Measurements from ENCODE around the gene SMPD3. TPM values are rescaled to one million over a fixed set of nuclear protein-coding genes. Genes with fewer than 3 reads are reported as not detected.

SMPD3 gene
- total RNA-seq, 1 experiment from 2014 or later = 0.17 TPM

DNA sequence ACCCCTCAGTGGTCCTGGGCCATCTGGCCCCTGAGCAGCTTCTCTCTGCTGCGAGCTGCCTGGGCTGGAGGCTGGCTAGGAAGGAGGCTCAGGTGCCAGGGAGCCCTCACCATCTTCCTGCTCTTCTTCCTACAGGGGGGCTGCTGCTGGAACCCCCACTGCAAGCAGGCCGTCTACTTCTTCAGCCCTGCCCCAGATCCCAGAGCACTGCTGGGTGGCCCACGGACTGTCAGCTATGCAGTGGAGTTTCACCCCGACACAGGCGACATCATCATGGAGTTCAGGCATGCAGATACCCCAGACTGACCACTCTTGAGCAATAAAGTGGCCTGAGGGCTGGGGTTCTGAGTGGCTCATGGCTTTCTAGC is 91.4 kb downstream of the SMPD3 start:
- CTCF ChIA-PET = no interaction called here
- POLR2A ChIA-PET (ENCODE audit: low non-redundant PET) = no interaction called here
- intact Hi-C loops (cut with micrococcal nuclease; ENCODE audit: unreplicated experiment) = no loop called here
- Histone ChIP-seq H3K4me3 (ENCODE audit: low read depth, low read length, poor library complexity, severe bottlenecking) (no peak overlapping the region), H3K4me1 (ENCODE audit: insufficient read depth, low read length, poor library complexity, severe bottlenecking) (no peaks in the 10 kb centered on the region), H3K27ac (ENCODE audit: low read depth, low read length, poor library complexity, severe bottlenecking) (no peak overlapping the region), H3K36me3 (ENCODE audit: insufficient read depth, low read length, poor library complexity, severe bottlenecking) (peaks cover 20% of the 10 kb centered on the region), H3K27me3 (replicated peaks; ENCODE audit: insufficient read depth, low read depth, low read length, poor library complexity) (no peaks in the 10 kb centered on the region), H3K9me3 (ENCODE audit: low read depth, low read length, poor library complexity, severe bottlenecking) (no peaks in the 10 kb centered on the region)
- no peak for TF ChIP-seq EZH2 (IDR thresholded peaks at IDR 0.05; ENCODE audit: borderline replicate concordance, low read depth, low read length, poor library complexity, severe bottlenecking)
- TF ChIP-seq, protein P1, sequence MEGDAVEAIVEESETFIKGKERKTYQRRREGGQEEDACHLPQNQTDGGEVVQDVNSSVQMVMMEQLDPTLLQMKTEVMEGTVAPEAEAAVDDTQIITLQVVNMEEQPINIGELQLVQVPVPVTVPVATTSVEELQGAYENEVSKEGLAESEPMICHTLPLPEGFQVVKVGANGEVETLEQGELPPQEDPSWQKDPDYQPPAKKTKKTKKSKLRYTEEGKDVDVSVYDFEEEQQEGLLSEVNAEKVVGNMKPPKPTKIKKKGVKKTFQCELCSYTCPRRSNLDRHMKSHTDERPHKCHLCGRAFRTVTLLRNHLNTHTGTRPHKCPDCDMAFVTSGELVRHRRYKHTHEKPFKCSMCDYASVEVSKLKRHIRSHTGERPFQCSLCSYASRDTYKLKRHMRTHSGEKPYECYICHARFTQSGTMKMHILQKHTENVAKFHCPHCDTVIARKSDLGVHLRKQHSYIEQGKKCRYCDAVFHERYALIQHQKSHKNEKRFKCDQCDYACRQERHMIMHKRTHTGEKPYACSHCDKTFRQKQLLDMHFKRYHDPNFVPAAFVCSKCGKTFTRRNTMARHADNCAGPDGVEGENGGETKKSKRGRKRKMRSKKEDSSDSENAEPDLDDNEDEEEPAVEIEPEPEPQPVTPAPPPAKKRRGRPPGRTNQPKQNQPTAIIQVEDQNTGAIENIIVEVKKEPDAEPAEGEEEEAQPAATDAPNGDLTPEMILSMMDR (conservative IDR thresholded peaks at IDR 0.05; ENCODE audit: low read depth, low read length) = no peak
- no TSS peak for BruUV-seq (replicated peaks)
- no peak for DNase-seq (ENCODE audit: low spot score)

DNA sequence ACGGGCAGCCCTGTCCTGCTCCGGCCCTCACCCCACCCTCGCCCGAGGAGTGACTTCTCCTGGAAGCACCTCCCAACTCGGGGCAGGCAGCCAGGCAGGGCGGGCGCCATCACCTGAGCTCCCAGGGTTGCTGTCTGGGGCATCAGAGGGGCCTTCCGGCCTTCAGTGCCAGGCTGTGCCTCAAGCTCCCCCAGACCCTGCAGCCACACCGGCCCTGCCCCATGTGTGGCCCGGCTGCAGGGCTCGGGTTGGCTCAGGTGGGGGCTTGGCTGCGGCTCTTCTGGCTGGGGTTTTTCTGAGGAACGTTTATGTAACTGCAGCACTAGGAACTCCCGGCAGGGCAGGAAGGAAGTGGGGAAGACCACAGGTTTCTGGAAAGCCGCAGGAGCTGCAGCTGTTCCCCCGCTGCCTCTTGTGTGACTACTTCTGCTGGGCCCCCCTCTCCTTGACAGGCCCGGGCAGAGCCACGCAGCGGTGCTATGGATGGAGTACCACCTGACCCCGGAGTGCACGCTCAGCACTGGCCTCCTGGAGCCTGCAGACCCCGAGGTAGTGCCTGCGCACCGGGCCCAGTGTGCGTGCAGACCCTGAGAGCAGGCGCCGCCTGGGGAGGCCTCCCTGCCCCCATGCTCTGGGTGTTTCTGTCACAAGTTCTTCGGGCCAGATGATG is 91.9 kb downstream of the SMPD3 start:
- Histone ChIP-seq H3K27ac (ENCODE audit: low read depth, low read length, poor library complexity, severe bottlenecking) (no peak overlapping the region), H3K4me3 (ENCODE audit: low read depth, low read length, poor library complexity, severe bottlenecking) (no peak overlapping the region), H3K36me3 (ENCODE audit: insufficient read depth, low read length, poor library complexity, severe bottlenecking) (peaks cover 23% of the 10 kb centered on the region), H3K9me3 (ENCODE audit: low read depth, low read length, poor library complexity, severe bottlenecking) (no peaks in the 10 kb centered on the region), H3K4me1 (ENCODE audit: insufficient read depth, low read length, poor library complexity, severe bottlenecking) (no peaks in the 10 kb centered on the region), H3K27me3 (replicated peaks; ENCODE audit: insufficient read depth, low read depth, low read length, poor library complexity) (no peaks in the 10 kb centered on the region)
- intact Hi-C loops (cut with micrococcal nuclease; ENCODE audit: unreplicated experiment) = no loop called here
- DNase-seq (ENCODE audit: low spot score) = no peak
- ChIA-PET POLR2A (ENCODE audit: low non-redundant PET) (no interaction called here), CTCF (no interaction called here)
- TF ChIP-seq, protein P1 (conservative IDR thresholded peaks at IDR 0.05; ENCODE audit: low read depth, low read length) = no peak
- TF ChIP-seq EZH2 (IDR thresholded peaks at IDR 0.05; ENCODE audit: borderline replicate concordance, low read depth, low read length, poor library complexity, severe bottlenecking) = no peak
- no TSS peak for BruUV-seq (replicated peaks)

DNA sequence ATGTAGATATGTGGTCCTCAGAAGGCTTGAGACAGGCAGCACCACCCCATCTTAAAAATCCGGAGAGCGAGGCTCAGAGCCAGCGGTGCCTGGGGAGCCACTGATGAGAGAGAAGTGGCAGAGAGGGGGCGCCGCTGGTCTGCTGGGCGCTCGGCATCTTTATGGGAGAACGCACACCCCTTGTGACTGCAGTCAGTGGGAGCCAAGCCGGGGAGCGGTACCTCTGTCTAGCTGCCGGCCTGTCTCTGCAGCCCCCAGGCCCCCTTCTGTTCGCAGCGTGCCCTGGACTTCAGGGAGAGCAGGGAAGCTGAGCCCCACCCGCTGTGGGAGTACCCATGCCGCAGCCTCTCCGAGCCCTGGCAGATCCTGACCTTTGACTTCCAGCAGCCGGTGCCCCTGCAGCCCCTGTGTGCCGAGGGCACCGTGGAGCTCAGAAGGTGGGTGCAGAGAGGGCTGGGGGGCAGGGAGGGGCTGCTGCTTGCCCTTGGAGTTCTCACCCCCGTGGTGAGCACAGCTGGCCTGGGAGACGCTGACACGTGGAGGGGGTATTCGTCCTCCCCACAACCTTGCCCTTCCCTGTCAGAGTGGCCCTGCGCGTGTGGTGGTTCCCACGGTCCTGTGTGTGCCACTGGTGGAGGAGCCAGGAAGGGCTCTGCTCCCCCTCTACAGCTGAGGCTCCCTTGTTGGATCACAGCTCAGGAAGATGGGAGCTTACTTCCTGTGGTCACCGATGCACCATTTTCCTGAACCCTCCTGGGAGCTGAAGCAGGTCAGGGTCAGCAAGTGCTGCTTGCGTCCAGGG is 92.7 kb downstream of the SMPD3 start:
- no TSS peak for BruUV-seq (replicated peaks)
- H3K27me3 ChIP-seq (replicated peaks; ENCODE audit: insufficient read depth, low read depth, low read length, poor library complexity) = no peaks in the 10 kb centered on the region
- no peaks in the 10 kb centered on the region for H3K9me3 ChIP-seq (ENCODE audit: low read depth, low read length, poor library complexity, severe bottlenecking)
- ChIA-PET POLR2A (ENCODE audit: low non-redundant PET) (no interaction called here), CTCF (interaction anchor here (0.6 kb wide), 1 partner anchor 91 kb away, joined by 3 read pairs; no protein-coding TSS in a partner anchor)
- no peak overlapping the region for H3K4me3 ChIP-seq (ENCODE audit: low read depth, low read length, poor library complexity, severe bottlenecking)
- no peak for DNase-seq (ENCODE audit: low spot score)
- intact Hi-C loops (cut with micrococcal nuclease; ENCODE audit: unreplicated experiment) = no loop called here
- H3K27ac ChIP-seq (ENCODE audit: low read depth, low read length, poor library complexity, severe bottlenecking) = no peak overlapping the region
- peaks cover 23% of the 10 kb centered on the region for H3K36me3 ChIP-seq (ENCODE audit: insufficient read depth, low read length, poor library complexity, severe bottlenecking)
- H3K4me1 ChIP-seq (ENCODE audit: insufficient read depth, low read length, poor library complexity, severe bottlenecking) = no peaks in the 10 kb centered on the region
- TF ChIP-seq, protein P1 (conservative IDR thresholded peaks at IDR 0.05; ENCODE audit: low read depth, low read length) = 0 out of 2 replicates have a peak, but pooled peaks have one; percentile 24
- TF ChIP-seq EZH2 (IDR thresholded peaks at IDR 0.05; ENCODE audit: borderline replicate concordance, low read depth, low read length, poor library complexity, severe bottlenecking) = no peak
